GM18502 (cell line): ENCODE results near the gene DET1.
"Not testable (repeated sequence)": the region's sequence is repeated elsewhere in the genome, so short reads cannot be mapped to it uniquely, and the experiment has no call there.

Experiments used
- ATAC-seq: cut with Tn5 transposase; IDR thresholded peaks from one replicate; pipeline ENCODE4 v1.9.1; 2021; ENCODE audit warnings: mild to moderate bottlenecking; ENCODE audit not compliant: unreplicated experiment, poor library complexity

Gene DET1

GRCh38 chr15:88505721-88506120 lies 40.8 kb downstream of the DET1 start:
- ATAC-seq, result no peak

GRCh38 chr15:88504445-88504844 lies 42.0 kb downstream of the DET1 start:
- no peak for ATAC-seq

GRCh38 chr15:88498996-88499395 lies 47.5 kb downstream of the DET1 start:
- no peak for ATAC-seq

GRCh38 chr15:88497109-88497765 lies 49.2 kb downstream of the DET1 start:
- no peak for ATAC-seq

- no peak for ATAC-seq
Measured at GRCh38 chr15:88493844-88494243, 52.6 kb downstream of the DET1 start.

- ATAC-seq, result no peak
Measured at GRCh38 chr15:88491158-88491557, 55.3 kb downstream of the DET1 start.

- no peak for ATAC-seq
Measured at GRCh38 chr15:88490036-88490435, 56.4 kb downstream of the DET1 start.

- ATAC-seq, result no peak
Measured at GRCh38 chr15:88489321-88489720, 57.2 kb downstream of the DET1 start.

- ATAC-seq, result no peak
Measured at GRCh38 chr15:88487796-88488523, 58.5 kb downstream of the DET1 start.

- ATAC-seq, result no peak
Measured at GRCh38 chr15:88487178-88487795, 59.2 kb downstream of the DET1 start.

- no peak for ATAC-seq
Measured at GRCh38 chr15:88484682-88485331, 61.7 kb downstream of the DET1 start.

GRCh38 chr15:88482263-88482662 lies 64.2 kb downstream of the DET1 start:
- no peak for ATAC-seq

- ATAC-seq, result no peak
Measured at GRCh38 chr15:88480981-88481380, 65.5 kb downstream of the DET1 start.

GRCh38 chr15:88479169-88479568 lies 67.3 kb downstream of the DET1 start:
- no peak for ATAC-seq

- no peak for ATAC-seq
Measured at GRCh38 chr15:88477904-88478303, 68.6 kb downstream of the DET1 start.

GRCh38 chr15:88477126-88477525 lies 69.4 kb downstream of the DET1 start:
- ATAC-seq, result no peak

- ATAC-seq, result peak; percentile 51
Measured at GRCh38 chr15:88476635-88477060, 69.8 kb downstream of the DET1 start.

GRCh38 chr15:88473661-88474293 lies 72.7 kb downstream of the DET1 start:
- ATAC-seq, result not testable (repeated sequence)

GRCh38 chr15:88472225-88472624 lies 74.3 kb downstream of the DET1 start:
- ATAC-seq, result no peak

GRCh38 chr15:88470625-88471372 lies 75.7 kb downstream of the DET1 start:
- ATAC-seq, result no peak
